T-helper 17 cell (primary cell): ENCODE results near the gene SLC25A23. TPM values are rescaled to one million over a fixed set of nuclear protein-coding genes. Genes with fewer than 3 reads are reported as not detected.
"Not testable (repeated sequence)": the region's sequence is repeated elsewhere in the genome, so short reads cannot be mapped to it uniquely, and the experiment has no call there.

Experiments
- ATAC-seq: fragments of 150-1000 bp; cut with Tn5 transposase; 2 replicates; pipeline ENCODE4 v1.10.0; 2021; ENCODE audit warnings: mild to moderate bottlenecking, moderate library complexity
- DNase-seq, 3 donors: peaks; one replicate each; pipeline versions ENCODE4 v3.0.0 to v3.0.0-alpha.2; 2020 to 2021
- H3K9me3 ChIP-seq: one replicate; pipeline ENCODE4 v1.7.0; 2013; ENCODE audit warnings: low read length, mild to moderate bottlenecking; ENCODE audit not compliant: control insufficient read depth, poor library complexity, severe bottlenecking
- H3K27ac Mint-ChIP-seq: one replicate; pipeline ENCODE4 v1.8.0; 2022; ENCODE audit warnings: mild to moderate bottlenecking, moderate library complexity, mixed read lengths
- H3K27me3 Mint-ChIP-seq: one replicate; pipeline ENCODE4 v1.8.0; 2022; ENCODE audit warnings: mixed read lengths
- H3K36me3 Mint-ChIP-seq: one replicate; pipeline ENCODE4 v1.8.0; 2022; ENCODE audit warnings: low read depth, mixed read lengths
- H3K4me1 Mint-ChIP-seq: one replicate; pipeline ENCODE4 v1.8.0; 2022; ENCODE audit warnings: mild to moderate bottlenecking, mixed read lengths
- H3K4me3 Mint-ChIP-seq: one replicate; pipeline ENCODE4 v1.8.0; 2022; ENCODE audit warnings: mild to moderate bottlenecking, moderate library complexity, mixed read lengths
- total RNA-seq, 4 donors: library from RNA in 2 of 4; stranded (reverse) in 2 of 4; gene quantifications; one replicate each; pipeline ENCODE4 v1.2.3 and lab custom pipeline; 2022 to 2026

Gene SLC25A23
- total RNA-seq, 2 donors from 2014 or later, result 9.6 to 11.3 TPM

DNA sequence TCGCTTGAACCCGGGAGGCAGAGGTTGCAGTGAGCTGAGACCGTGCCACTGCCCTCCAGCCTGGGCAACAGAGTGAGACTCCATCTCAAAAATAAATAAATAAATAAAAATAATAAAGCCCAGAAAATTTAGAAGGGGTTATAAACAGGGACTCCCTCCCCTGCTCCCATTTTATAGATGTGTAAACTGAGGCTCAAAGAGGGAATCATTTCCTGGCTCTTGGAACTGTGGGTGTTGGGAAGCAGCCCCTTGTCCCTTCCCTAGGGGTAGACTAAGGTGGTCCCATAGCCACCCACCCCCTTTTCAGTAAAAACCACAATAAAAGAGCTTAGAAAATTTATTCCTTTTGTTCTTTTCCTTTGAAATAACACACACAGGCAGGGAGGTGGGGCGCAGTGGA lies 19.8 kb downstream of the SLC25A23 start:
- no peaks in the 10 kb centered on the region for H3K9me3 ChIP-seq
- Mint-ChIP-seq H3K27ac (no peak overlapping the region), H3K4me3 (no peak overlapping the region), H3K36me3 (no peaks in the 10 kb centered on the region), H3K4me1 (no peaks in the 10 kb centered on the region), H3K27me3 (no peaks in the 10 kb centered on the region)
- ATAC-seq (no peak), DNase-seq (no peak)

DNA sequence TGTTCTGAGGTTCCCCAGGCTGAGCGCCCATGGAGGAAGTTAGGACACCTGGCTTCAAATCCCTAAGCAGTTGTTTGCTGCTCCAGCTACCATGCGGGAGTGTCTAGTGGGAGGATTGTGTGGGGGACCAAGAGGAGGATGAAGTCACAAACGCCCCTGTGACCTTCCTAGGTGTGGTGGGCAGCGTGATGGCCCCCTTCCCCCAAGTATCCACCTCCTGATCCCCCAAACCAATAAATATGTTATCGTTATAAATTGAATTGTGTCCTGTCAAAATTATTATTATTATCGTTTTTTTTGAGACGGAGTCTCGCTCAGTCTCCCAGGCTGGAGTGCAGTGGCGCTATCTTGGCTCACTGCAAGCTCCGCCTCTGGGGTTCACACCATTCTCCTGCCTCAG lies 25.9 kb downstream of the SLC25A23 start, which contains the start of gene SLC25A41:
Gene SLC25A41, minus strand, starts transcription at position 101 of the 400 bp plus-strand sequence. Its CDS starts 70 bp downstream, at position 31.
- no peak for DNase-seq
- no peak for ATAC-seq
- H3K4me3 Mint-ChIP-seq, result no peak within 1 kb of the TSS
- peaks cover 3% of the 10 kb centered on the region for H3K36me3 Mint-ChIP-seq
- no peaks in the 10 kb centered on the region for H3K9me3 ChIP-seq
- no peak within 1 kb of the TSS for H3K27ac Mint-ChIP-seq
- H3K4me1 Mint-ChIP-seq, result peaks cover 5% of the 10 kb centered on the region
- no peaks in the 10 kb centered on the region for H3K27me3 Mint-ChIP-seq

DNA sequence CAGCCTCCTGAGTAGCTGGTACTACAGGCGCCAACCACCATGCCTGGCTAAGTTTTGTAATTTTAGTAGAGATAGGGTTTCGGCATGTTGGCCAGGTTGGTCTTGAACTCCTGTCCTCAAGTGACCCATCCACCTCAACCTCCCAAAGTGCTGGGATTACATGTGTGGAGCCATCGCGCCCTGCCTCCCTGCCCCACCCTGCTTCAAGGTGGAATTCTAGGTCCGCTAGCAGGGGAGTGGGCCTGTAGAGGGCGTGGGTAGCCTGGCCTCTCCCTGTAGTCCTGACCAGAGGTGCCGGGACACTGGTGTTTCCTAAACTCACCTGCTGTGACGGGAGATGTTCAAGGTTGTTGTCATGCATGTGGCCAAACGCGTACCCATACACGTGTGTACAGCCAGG lies 26.4 kb downstream of the SLC25A23 start:
- Mint-ChIP-seq H3K36me3 (peaks cover 3% of the 10 kb centered on the region), H3K27ac (no peak overlapping the region), H3K27me3 (no peaks in the 10 kb centered on the region), H3K4me1 (peaks cover 5% of the 10 kb centered on the region), H3K4me3 (no peak overlapping the region)
- H3K9me3 ChIP-seq, result no peaks in the 10 kb centered on the region
- ATAC-seq (no peak), DNase-seq (no peak)

DNA sequence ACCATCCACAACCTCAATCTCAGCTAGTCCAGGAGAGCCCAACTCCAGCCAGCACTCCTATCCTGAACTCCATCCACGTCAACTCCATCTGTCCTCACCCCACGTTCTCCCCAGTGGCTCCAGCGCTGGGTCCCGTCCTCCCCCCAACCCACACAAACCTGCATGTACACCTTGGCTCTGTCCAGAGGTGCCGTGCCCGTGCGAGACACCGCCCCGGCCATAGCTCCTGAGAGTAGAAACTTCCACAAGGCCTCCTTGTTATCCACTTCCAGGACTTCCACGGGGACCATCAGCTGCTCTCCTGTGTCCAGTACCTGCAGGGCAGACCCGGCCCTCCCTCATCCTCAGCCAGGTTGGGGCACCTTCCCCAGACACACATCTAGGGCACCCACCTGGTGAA lies 27.7 kb downstream of the SLC25A23 start:
- DNase-seq, result no peak
- H3K9me3 ChIP-seq, result no peaks in the 10 kb centered on the region
- no peak for ATAC-seq
- Mint-ChIP-seq H3K4me1 (peaks cover 5% of the 10 kb centered on the region), H3K4me3 (peak overlapping the region; percentile 1), H3K36me3 (peaks cover 3% of the 10 kb centered on the region), H3K27ac (peak overlapping the region; percentile 8), H3K27me3 (no peaks in the 10 kb centered on the region)

DNA sequence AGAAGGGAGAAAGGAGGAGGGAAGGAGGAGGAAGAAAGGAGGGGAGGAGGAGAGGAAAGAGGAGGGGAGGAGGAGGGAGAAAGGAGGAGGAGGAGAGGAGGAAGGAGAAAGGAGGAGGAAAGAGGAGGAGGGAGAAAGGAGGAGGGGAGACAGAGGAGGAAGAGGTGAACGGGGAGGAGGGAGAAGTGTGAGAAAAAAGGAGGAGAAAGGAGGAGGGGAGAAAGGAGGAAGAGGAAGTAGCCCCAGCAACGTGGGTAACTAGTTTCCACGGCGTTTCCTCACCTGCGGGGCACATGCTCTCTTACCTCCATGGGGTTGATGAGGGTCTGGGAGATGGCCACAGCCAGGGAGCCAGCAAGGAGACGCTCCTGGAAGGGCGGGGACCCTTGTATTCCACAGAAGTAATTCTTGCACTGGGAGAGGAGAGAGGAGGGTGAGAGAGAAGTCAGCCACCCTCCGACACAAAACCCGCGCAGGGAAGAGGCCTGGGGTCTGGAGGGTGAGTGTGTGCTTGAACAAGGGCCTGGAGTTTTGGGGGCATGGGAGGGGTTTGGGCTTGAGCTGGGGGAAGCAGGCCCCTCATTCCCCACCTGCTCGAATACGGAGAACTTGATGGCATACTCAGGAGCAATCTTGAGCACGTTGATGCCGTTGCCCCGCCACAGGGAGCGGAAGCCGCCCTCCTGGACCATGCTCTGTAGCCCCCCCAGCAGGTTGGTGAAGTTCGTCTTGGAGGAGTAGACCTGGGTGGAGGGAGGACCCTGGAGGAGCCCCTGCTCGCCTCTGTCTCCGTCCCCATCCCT lies 30.0 kb downstream of the SLC25A23 start:
- no peak overlapping the region for H3K27ac Mint-ChIP-seq
- DNase-seq (no peak), ATAC-seq (no peak)
- H3K4me3 Mint-ChIP-seq, result no peak overlapping the region
- H3K27me3 Mint-ChIP-seq, result no peaks in the 10 kb centered on the region
- peaks cover 10% of the 10 kb centered on the region for H3K4me1 Mint-ChIP-seq
- H3K9me3 ChIP-seq, result no peaks in the 10 kb centered on the region
- H3K36me3 Mint-ChIP-seq, result peaks cover 3% of the 10 kb centered on the region

DNA sequence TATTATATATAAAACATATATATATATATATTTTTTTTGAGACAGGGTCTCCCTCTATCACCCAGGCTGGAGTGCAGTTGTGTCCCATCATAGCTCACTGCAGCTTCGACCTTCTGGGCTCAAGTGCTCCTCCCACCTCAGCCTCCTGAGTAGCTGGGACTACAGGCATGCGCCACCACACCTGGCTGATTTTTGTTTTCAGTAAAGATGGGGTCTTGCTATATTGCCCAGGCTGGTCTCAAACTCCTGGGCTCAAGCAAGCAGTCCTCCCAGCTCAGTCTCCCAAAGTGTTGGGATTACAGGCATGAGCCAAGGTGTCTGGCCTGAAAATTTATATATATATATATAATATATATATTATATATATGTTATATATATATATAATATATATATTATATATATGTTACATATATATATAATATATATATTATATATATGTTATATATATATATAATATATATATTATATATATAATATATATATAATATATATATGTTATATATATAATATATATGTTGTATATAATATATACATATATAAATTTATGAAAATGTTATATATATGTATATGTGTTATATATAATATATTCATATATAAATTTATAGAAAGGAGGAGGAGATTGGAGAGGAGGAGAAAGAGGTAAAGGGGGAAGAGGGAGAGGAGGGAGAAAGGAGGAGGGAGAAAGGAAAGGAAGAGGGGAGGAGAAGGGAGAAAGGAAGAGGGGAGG lies 30.7 kb downstream of the SLC25A23 start:
- not testable (repeated sequence) for DNase-seq, H3K27ac Mint-ChIP-seq, H3K36me3 Mint-ChIP-seq, H3K9me3 ChIP-seq, ATAC-seq, H3K27me3 Mint-ChIP-seq
- Mint-ChIP-seq H3K4me1 (peaks cover 11% of the 10 kb centered on the region), H3K4me3 (peak overlapping the region; percentile 25)

DNA sequence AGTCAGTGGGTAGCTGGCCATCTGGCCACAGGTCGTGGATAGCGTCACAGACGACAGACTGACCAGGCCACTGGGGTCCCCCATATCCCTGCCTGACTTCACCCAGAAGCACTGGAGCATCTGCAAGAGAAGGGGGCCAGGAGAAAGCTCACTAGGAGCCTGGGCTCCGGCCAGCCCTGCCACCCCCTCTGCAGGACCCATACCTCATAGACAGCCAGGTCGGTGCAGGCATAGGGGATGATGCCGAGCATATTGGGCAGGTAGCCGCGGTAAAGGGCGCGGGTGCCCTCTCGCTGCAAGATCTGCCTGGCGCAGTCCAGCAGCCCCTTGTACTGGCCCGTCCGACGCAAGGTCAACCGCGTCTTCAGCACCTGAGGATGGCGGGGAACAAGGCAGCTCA lies 32.5 kb downstream of the SLC25A23 start:
- Mint-ChIP-seq H3K27ac (no peak overlapping the region), H3K4me1 (peaks cover 24% of the 10 kb centered on the region), H3K27me3 (no peaks in the 10 kb centered on the region), H3K4me3 (no peak overlapping the region), H3K36me3 (peaks cover 3% of the 10 kb centered on the region)
- H3K9me3 ChIP-seq, result no peaks in the 10 kb centered on the region
- DNase-seq (no peak), ATAC-seq (no peak)

DNA sequence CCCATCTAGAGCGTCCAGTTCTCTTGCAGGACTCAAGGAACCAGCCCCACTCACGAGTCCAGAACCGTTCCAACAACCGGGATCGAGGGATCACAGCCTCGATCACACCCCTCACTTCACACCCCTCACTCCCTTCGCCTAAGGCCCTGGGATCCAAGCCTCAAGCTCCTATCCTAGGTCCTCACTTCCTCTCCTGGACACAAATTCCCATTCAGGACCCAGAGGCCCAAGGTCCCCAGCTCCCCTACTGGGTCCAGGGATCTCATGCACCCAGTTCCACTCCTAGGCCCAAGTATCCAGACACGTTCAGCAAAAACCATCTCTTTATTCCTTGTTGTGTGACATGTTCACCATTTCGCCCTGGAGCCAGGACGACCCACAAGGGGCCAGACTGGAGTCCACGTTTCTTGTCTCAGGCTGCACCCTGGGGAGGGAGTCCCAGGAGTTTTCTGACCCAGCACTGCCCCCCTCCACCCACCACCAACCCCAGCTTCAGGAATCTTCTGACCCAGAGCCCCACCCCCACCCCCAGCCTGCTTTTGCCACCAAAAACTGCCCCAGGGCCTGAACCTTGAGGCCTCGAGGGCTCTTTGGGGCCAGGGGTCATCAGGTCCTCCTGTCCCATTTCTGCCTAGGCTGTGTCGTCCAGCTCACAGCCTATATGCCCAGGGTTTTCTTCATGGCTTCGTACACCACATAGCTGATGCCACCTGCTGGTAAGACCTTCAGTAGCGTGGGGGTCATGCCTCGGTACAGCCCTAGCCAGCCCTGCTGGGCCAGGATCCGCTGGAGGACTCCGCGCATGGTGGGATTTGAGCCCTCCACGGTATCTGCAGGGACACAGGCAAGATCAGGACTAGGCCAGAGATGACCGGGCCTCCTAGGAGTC lies 33.6 kb downstream of the SLC25A23 start:
- DNase-seq, result no peak
- peaks cover 27% of the 10 kb centered on the region for H3K4me1 Mint-ChIP-seq

DNA sequence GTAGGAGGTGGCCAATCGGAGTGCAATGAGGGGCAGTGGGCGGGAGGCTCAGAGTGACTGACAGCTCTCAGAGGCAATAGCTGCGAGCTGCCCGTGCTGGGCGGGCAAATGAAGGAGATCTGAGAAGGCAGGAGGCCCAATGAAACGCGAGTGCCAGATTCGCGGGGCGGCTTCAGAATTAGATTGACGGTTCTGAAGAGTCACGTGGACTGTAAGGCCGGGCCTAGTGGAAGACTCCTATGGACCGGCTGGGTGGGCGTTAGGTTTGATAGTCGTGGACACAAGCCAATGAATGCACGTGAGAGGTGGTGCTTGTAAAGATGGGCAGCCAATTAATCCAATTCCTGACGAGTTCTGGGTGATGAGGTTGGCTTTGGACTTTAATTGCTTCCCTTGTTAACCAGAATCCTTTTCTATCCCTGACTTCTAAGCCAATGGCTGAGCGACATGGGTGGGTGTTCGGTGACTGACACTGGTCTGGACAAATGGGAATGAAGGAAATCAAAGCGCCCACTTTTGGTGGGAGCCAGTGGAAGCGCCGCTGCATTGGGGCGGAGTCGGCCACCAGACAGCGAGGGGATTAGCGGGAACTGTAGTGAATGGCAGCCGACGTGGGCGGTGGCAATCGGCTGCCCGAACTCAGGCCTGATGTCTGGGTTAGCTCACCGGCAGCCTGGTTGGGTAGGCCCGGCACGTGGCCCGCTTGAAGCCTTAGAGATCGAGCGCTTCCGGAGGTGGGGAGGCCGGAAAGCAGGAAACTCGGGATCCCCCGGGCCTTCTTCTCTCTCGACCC lies 34.5 kb downstream of the SLC25A23 start:
- no peaks in the 10 kb centered on the region for H3K9me3 ChIP-seq
- peak overlapping the region; percentile 90 for H3K27ac Mint-ChIP-seq
- H3K27me3 Mint-ChIP-seq, result no peaks in the 10 kb centered on the region
- H3K36me3 Mint-ChIP-seq, result no peaks in the 10 kb centered on the region
- DNase-seq (peak; percentile 96 to 99 (median 97)), ATAC-seq (peak; percentile 86)
- peaks cover 28% of the 10 kb centered on the region for H3K4me1 Mint-ChIP-seq
- H3K4me3 Mint-ChIP-seq, result peak overlapping the region; percentile 90

More for the DNA sequence above, 33.6 kb downstream of the SLC25A23 start:
- Mint-ChIP-seq H3K36me3 (no peaks in the 10 kb centered on the region), H3K4me3 (peak overlapping the region; percentile 90), H3K27me3 (no peaks in the 10 kb centered on the region), H3K27ac (peak overlapping the region; percentile 90)
- H3K9me3 ChIP-seq, result no peaks in the 10 kb centered on the region
- no peak for ATAC-seq

DNA sequence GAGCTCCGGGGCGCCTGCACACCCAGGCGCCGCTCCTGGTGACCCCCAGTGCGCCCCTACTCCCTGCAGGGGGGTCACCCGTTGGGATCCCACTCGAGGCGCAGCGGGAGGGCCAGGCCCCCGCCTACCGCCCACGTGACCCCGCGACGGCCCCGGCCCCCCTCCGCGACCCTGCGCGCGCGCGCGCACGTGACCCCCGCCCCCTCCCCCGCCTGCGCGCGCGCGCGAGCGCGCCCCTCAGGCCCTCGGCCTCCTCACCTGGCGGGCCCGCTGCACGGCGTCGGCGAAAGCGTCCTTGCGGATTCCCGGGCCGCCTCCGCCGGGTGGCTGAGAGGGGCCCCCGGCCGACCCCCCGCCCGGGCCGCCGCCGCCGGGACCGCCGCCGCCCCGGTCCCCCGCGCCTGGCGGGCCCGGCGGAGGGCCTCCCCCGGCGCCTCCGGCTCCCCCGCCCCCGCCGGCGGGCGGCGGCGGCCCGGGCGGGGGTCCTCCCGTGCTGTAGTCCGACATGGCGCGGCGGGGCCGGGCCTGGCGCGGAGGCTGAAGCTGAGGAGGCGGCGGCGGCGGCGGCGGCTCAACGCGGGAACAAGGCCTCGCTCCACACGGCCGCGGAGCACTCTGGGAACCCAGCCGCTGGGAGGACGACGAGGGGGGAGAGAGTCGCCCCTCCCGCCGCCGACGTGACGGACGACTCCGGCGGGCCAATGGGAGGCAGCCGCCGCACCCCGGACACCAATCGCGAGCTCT lies 35.2 kb downstream of the SLC25A23 start, which contains the start of gene KHSRP:
Gene KHSRP, minus strand, starts transcription at position 617 of the 744 bp plus-strand sequence. Its CDS starts 110 bp downstream, at position 507.
- Mint-ChIP-seq H3K27ac (peak within 1 kb of the TSS; percentile 90), H3K36me3 (no peaks in the 10 kb centered on the region), H3K4me3 (peak within 1 kb of the TSS; percentile 90), H3K27me3 (no peaks in the 10 kb centered on the region), H3K4me1 (peaks cover 25% of the 10 kb centered on the region)
- ATAC-seq (no peak), DNase-seq (peak; percentile 22 to 41 (median 35))
- H3K9me3 ChIP-seq, result no peaks in the 10 kb centered on the region

DNA sequence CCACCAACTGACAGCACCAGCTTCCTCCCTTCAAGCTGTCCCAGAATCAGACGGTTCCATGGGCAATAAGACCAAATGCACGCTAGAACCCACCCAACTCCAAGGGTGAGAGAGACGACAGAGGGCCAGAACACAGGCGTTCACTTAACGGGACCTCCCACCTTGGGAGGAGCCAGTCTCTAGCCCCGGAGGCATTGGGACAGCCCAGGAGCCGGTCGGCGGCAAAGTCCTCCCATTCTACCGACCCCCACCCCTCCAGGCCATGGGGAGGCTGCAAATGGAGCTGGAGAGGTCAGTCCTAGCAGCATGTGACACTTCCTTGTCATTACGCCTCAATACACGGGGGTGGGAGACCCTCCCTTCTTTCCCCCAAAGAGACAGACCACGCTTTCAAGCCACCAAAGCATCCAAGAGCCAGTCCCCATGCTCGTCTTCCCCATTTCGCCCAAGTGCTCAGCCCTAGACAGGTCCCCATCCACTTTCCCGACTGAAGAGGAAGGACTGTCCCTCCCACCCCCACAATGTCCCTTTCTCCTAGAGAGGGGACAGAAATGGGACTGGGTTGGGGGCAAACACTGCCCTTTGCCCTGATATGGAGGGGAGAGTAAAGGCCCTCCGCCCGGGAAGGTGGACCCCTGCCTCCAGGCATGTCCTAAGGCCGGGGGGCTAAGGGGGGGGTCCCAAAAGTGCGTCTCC lies 35.9 kb downstream of the SLC25A23 start:
- Mint-ChIP-seq H3K36me3 (no peaks in the 10 kb centered on the region), H3K4me3 (peak overlapping the region; percentile 89), H3K27me3 (no peaks in the 10 kb centered on the region), H3K27ac (peak overlapping the region; percentile 82), H3K4me1 (peaks cover 24% of the 10 kb centered on the region)
- no peak for ATAC-seq
- DNase-seq, result no peak
- no peaks in the 10 kb centered on the region for H3K9me3 ChIP-seq
